ENCODE data around the gene WDR6. TPM values are rescaled to one million over a fixed set of nuclear protein-coding genes. Genes with fewer than 3 reads are reported as not detected.

The WDR6 gene
- polyA plus RNA-seq, 1 experiment, result 164 TPM

- no peaks in the 10 kb centered on the region for H3K27me3 ChIP-seq (ENCODE audit: control insufficient read depth, insufficient read depth, low read length)
- ChIA-PET CTCF (no interaction called here), POLR2A (interaction anchor here (0.6 kb wide), 1 partner anchor 903 kb away, joined by 4 read pairs; no protein-coding TSS in a partner anchor)
- DNase-seq (ENCODE audit: low read depth), result no peak
- TF ChIP-seq, protein P1, sequence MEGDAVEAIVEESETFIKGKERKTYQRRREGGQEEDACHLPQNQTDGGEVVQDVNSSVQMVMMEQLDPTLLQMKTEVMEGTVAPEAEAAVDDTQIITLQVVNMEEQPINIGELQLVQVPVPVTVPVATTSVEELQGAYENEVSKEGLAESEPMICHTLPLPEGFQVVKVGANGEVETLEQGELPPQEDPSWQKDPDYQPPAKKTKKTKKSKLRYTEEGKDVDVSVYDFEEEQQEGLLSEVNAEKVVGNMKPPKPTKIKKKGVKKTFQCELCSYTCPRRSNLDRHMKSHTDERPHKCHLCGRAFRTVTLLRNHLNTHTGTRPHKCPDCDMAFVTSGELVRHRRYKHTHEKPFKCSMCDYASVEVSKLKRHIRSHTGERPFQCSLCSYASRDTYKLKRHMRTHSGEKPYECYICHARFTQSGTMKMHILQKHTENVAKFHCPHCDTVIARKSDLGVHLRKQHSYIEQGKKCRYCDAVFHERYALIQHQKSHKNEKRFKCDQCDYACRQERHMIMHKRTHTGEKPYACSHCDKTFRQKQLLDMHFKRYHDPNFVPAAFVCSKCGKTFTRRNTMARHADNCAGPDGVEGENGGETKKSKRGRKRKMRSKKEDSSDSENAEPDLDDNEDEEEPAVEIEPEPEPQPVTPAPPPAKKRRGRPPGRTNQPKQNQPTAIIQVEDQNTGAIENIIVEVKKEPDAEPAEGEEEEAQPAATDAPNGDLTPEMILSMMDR (IDR thresholded peaks at IDR 0.05; ENCODE audit: insufficient read depth, low read depth, low read length), result no peak
- peaks cover 45% of the 10 kb centered on the region for H3K36me3 ChIP-seq (ENCODE audit: control insufficient read depth, insufficient read depth, low read length)
- H3K4me3 ChIP-seq (ENCODE audit: low read depth, low read length), result peak overlapping the region; percentile 75
Measured at GRCh38 chr3:49028298-49028672, 21.1 kb downstream of the WDR6 start.

- Histone ChIP-seq H3K27me3 (ENCODE audit: control insufficient read depth, insufficient read depth, low read length) (no peaks in the 10 kb centered on the region), H3K36me3 (ENCODE audit: control insufficient read depth, insufficient read depth, low read length) (peaks cover 44% of the 10 kb centered on the region), H3K4me3 (ENCODE audit: low read depth, low read length) (peak within 1 kb of the TSS; percentile 75)
- POLR2A ChIA-PET, result interaction anchor here (0.6 to 1.3 kb wide), 5 partner anchors 8 to 902 kb away, joined by 3 to 6 read pairs (median 4); partner anchors contain the start of gene WDR6
- TF ChIP-seq, protein P1 (IDR thresholded peaks at IDR 0.05; ENCODE audit: insufficient read depth, low read depth, low read length), result 0 out of 2 replicates have a peak, but pooled peaks have one; percentile 12
- DNase-seq (ENCODE audit: low read depth), result peak; percentile 75
- CTCF ChIA-PET, result interaction anchor here (1.0 to 1.2 kb wide), 2 partner anchors 40 to 41 kb away, joined by 3 to 6 read pairs; partner anchors contain the start of gene P4HTM
Measured at GRCh38 chr3:49028673-49029562, 21.7 kb downstream of the WDR6 start, which contains the start of gene IMPDH2. Gene IMPDH2 (minus strand): TSS chr3:49029398. CDS start chr3:49029350, 48 bp downstream.

DNA sequence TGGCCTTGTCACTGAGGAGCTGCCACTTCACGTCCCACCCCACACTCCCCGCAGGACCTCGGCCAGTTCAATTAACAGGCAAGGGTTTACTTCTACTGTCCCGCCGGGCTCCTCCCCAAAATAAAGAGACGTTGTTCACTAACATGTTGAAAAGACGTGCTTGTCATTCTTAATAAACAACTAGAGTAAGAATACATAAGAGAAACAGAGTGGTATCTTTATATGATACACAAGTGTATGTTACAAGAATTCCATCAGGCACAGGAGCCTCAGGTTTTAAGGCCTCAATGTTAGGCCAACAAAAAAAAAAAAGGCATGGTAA is 22.3 kb downstream of the WDR6 start:
- no peak overlapping the region for H3K4me3 ChIP-seq (ENCODE audit: low read depth, low read length)
- H3K27me3 ChIP-seq (ENCODE audit: control insufficient read depth, insufficient read depth, low read length), result no peaks in the 10 kb centered on the region
- peaks cover 41% of the 10 kb centered on the region for H3K36me3 ChIP-seq (ENCODE audit: control insufficient read depth, insufficient read depth, low read length)
- TF ChIP-seq, protein P1 (IDR thresholded peaks at IDR 0.05; ENCODE audit: insufficient read depth, low read depth, low read length), result no peak
- DNase-seq (ENCODE audit: low read depth), result no peak
- ChIA-PET POLR2A (interaction anchor here (0.7 to 1.3 kb wide), 4 partner anchors 8 to 40 kb away, joined by 3 to 6 read pairs (median 4); partner anchors contain the start of gene WDR6), CTCF (interaction anchor here (1.0 to 1.2 kb wide), 2 partner anchors 40 to 42 kb away, joined by 3 to 6 read pairs; partner anchors contain the start of gene P4HTM)

DNA sequence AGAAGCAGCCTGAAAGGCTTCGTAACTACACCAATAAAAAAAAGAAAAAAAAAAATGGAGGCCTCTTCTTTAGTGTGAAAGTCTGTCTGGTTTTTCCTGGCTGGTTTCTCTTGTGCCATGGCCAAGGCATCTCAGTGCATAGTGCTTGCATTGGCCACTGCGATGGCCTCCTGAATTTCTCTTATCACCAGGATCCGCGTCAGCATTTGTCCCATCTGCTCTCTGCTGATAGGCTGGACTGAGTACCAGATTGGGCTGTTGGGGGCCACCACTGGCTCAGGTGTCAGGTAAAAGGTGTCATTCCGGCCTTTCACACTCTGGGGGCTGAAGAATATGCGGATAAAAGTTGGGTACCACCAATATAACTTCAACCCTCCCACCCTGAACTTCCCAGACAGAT is 23.1 kb downstream of the WDR6 start:
- DNase-seq (ENCODE audit: low read depth), result no peak
- POLR2A ChIA-PET, result no interaction called here
- H3K27me3 ChIP-seq (ENCODE audit: control insufficient read depth, insufficient read depth, low read length), result no peaks in the 10 kb centered on the region
- TF ChIP-seq, protein P1 (IDR thresholded peaks at IDR 0.05; ENCODE audit: insufficient read depth, low read depth, low read length), result no peak
- CTCF ChIA-PET, result interaction anchor here (0.7 kb wide), 2 partner anchors 8 to 41 kb away, joined by 3 to 4 read pairs; partner anchors contain the start of gene NDUFAF3
- H3K36me3 ChIP-seq (ENCODE audit: control insufficient read depth, insufficient read depth, low read length), result peaks cover 38% of the 10 kb centered on the region
- H3K4me3 ChIP-seq (ENCODE audit: low read depth, low read length), result no peak overlapping the region

GRCh38 chr3:49032646-49033304 is 25.6 kb downstream of the WDR6 start:
- CTCF ChIA-PET, result interaction anchor here (0.9 to 1.7 kb wide), 2 partner anchors 11 to 96 kb away, joined by 3 to 10 read pairs; partner anchors contain the start of gene NDUFAF3

More at GRCh38 chr3:49032646-49033304, 25.6 kb downstream of the WDR6 start:
- POLR2A ChIA-PET, result no interaction called here
- peaks cover 27% of the 10 kb centered on the region for H3K36me3 ChIP-seq (ENCODE audit: control insufficient read depth, insufficient read depth, low read length)
- no peak overlapping the region for H3K4me3 ChIP-seq (ENCODE audit: low read depth, low read length)
- DNase-seq (ENCODE audit: low read depth), result no peak
- no peaks in the 10 kb centered on the region for H3K27me3 ChIP-seq (ENCODE audit: control insufficient read depth, insufficient read depth, low read length)
- TF ChIP-seq, protein P1 (IDR thresholded peaks at IDR 0.05; ENCODE audit: insufficient read depth, low read depth, low read length), result no peak
